ENCODE measurements around the gene CBLIF.
A peak's percentile ranks its signal among the peaks of the same experiment; 100 is the strongest.
"Not testable (repeated sequence)": the region's sequence is repeated elsewhere in the genome, so short reads cannot be mapped to it uniquely, and the experiment has no call there.

Gene CBLIF

GRCh38 chr11:59833602-59834001, 11.7 kb downstream of the CBLIF start:
- in situ Hi-C loops (cut with HindIII; ENCODE audit: low sequenced_read_pairs), result no loop called here
- no peak overlapping the region for H3K4me3 ChIP-seq (ENCODE audit: low read depth, low read length)
- DNase-seq (ENCODE audit: low read depth), result no peak
- TF ChIP-seq CTCF (IDR thresholded peaks at IDR 0.05; ENCODE audit: low read depth, low read length, missing control alignments), result no peak

- no peak overlapping the region for H3K4me3 ChIP-seq (ENCODE audit: low read depth, low read length)
- no peak for DNase-seq (ENCODE audit: low read depth)
- in situ Hi-C loops (cut with HindIII; ENCODE audit: low sequenced_read_pairs), result no loop called here
- no peak for TF ChIP-seq CTCF (IDR thresholded peaks at IDR 0.05; ENCODE audit: low read depth, low read length, missing control alignments)
These were observed 15.9 kb downstream of the CBLIF start for GRCh38 chr11:59829358-59829757.

- H3K4me3 ChIP-seq (ENCODE audit: low read depth, low read length), result no peak overlapping the region
- no peak for DNase-seq (ENCODE audit: low read depth)
- peak; percentile 56 for TF ChIP-seq CTCF (IDR thresholded peaks at IDR 0.05; ENCODE audit: low read depth, low read length, missing control alignments)
- in situ Hi-C loops (cut with HindIII; ENCODE audit: low sequenced_read_pairs), result no loop called here
These were observed 22.2 kb downstream of the CBLIF start for GRCh38 chr11:59822989-59823566.

- DNase-seq (ENCODE audit: low read depth), result no peak
- in situ Hi-C loops (cut with HindIII; ENCODE audit: low sequenced_read_pairs), result no loop called here
- no peak for TF ChIP-seq CTCF (IDR thresholded peaks at IDR 0.05; ENCODE audit: low read depth, low read length, missing control alignments)
- H3K4me3 ChIP-seq (ENCODE audit: low read depth, low read length), result no peak overlapping the region
These were observed 26.7 kb downstream of the CBLIF start for GRCh38 chr11:59818572-59818971.

GRCh38 chr11:59816434-59816833, 28.9 kb downstream of the CBLIF start:
- in situ Hi-C loops (cut with HindIII; ENCODE audit: low sequenced_read_pairs), result not testable (repeated sequence)

GRCh38 chr11:59815754-59816153, 29.5 kb downstream of the CBLIF start:
- no peak for TF ChIP-seq CTCF (IDR thresholded peaks at IDR 0.05; ENCODE audit: low read depth, low read length, missing control alignments)
- in situ Hi-C loops (cut with HindIII; ENCODE audit: low sequenced_read_pairs), result no loop called here
- no peak for DNase-seq (ENCODE audit: low read depth)
- H3K4me3 ChIP-seq (ENCODE audit: low read depth, low read length), result no peak overlapping the region

More at GRCh38 chr11:59816434-59816833, 28.9 kb downstream of the CBLIF start:
- not testable (repeated sequence) for DNase-seq (ENCODE audit: low read depth); H3K4me3 ChIP-seq (ENCODE audit: low read depth, low read length)

- DNase-seq (ENCODE audit: low read depth), result no peak
- H3K4me3 ChIP-seq (ENCODE audit: low read depth, low read length), result no peak overlapping the region
- no peak for TF ChIP-seq CTCF (IDR thresholded peaks at IDR 0.05; ENCODE audit: low read depth, low read length, missing control alignments)
- in situ Hi-C loops (cut with HindIII; ENCODE audit: low sequenced_read_pairs), result no loop called here
These were observed 31.3 kb downstream of the CBLIF start for GRCh38 chr11:59814021-59814420.

Data from astrocyte of the cerebellum (primary cell).